ENCODE measurements around the gene CFAP68. TPM values are rescaled to one million over a fixed set of nuclear protein-coding genes. Genes with fewer than 3 reads are reported as not detected.

CFAP68 gene
- total and polyA plus RNA-seq, 10 of the 15 experiments (the other 5 are each of a cell fraction or from before 2014, with no cell fraction given) = 35.7 to 84.4 (median 64.1) TPM

DNA sequence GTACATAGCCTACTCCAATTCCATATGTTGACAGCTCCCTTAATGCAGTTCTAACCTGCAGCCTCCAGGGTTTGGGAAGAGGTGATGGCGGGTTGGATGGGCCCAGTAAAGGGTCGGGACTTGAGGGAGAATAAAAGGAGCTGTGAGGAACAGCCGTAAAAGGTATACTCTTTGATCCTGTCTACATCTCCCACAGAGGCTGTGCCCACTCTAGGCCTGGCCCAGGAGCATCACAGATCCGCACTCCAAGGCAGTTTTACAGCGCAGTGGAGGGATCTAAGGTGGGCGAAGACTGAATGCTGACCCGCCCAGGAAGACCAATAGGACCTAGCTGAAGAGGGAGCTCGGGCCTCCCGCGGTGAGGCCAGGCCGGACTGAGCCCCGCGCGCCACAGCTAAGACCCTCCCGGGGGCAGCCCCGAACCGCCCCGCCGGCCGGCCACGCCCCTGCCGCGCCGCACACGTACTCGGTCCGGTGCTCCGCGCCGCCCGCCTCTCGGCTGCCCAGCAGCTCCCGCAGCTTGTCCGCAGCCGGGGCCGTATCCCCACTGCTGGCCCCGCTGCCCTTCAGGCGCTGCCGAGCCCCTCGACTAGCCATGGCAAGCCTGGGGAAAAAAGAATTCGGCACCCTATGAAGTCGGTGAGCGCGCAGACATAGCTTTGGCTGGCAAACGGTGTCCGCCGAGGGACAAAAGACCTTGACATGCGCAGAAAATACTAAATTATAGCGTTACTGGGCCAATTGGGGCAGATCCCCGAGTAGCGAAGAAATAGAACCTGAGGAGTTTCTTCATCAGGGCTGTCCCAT lies 8.3 kb upstream of the CFAP68 start, which contains the start of gene ALG9 (continued):
- TF ChIP-seq KLF5 (IDR thresholded peaks at IDR 0.05; ENCODE audit: partially characterized antibody) = peak; percentile 62
- TF ChIP-seq BHLHE40 (IDR thresholded peaks at IDR 0.05; ENCODE audit: borderline replicate concordance in 1 of 2, low read depth in 2 of 2, low read length in 1 of 2) = peak in 1 of 2 experiments; percentile 76; a peak in 2 of 4 replicates
- TF ChIP-seq MYB (IDR thresholded peaks at IDR 0.05; ENCODE audit: borderline replicate concordance, low read depth, low read length) = no peak
- no peak for TF ChIP-seq CHD2 (IDR thresholded peaks at IDR 0.05; ENCODE audit: borderline replicate concordance, low read depth, low read length)
- TF ChIP-seq CBX3 (IDR thresholded peaks at IDR 0.05; ENCODE audit: borderline replicate concordance, low read depth) = no peak
- TF ChIP-seq ZNF24 (IDR thresholded peaks at IDR 0.05) = peak; percentile 72; the same call in 1 of the 2 replicates
- TF ChIP-seq HDAC6 (IDR thresholded peaks at IDR 0.05; ENCODE audit: unreplicated experiment) = no peak
- TF ChIP-seq, protein P1, sequence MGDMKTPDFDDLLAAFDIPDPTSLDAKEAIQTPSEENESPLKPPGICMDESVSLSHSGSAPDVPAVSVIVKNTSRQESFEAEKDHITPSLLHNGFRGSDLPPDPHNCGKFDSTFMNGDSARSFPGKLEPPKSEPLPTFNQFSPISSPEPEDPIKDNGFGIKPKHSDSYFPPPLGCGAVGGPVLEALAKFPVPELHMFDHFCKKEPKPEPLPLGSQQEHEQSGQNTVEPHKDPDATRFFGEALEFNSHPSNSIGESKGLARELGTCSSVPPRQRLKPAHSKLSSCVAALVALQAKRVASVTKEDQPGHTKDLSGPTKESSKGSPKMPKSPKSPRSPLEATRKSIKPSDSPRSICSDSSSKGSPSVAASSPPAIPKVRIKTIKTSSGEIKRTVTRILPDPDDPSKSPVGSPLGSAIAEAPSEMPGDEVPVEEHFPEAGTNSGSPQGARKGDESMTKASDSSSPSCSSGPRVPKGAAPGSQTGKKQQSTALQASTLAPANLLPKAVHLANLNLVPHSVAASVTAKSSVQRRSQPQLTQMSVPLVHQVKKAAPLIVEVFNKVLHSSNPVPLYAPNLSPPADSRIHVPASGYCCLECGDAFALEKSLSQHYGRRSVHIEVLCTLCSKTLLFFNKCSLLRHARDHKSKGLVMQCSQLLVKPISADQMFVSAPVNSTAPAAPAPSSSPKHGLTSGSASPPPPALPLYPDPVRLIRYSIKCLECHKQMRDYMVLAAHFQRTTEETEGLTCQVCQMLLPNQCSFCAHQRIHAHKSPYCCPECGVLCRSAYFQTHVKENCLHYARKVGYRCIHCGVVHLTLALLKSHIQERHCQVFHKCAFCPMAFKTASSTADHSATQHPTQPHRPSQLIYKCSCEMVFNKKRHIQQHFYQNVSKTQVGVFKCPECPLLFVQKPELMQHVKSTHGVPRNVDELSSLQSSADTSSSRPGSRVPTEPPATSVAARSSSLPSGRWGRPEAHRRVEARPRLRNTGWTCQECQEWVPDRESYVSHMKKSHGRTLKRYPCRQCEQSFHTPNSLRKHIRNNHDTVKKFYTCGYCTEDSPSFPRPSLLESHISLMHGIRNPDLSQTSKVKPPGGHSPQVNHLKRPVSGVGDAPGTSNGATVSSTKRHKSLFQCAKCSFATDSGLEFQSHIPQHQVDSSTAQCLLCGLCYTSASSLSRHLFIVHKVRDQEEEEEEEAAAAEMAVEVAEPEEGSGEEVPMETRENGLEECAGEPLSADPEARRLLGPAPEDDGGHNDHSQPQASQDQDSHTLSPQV (IDR thresholded peaks at IDR 0.05) = no peak
- no peak for TF ChIP-seq SUPT20H (IDR thresholded peaks at IDR 0.05; ENCODE audit: borderline replicate concordance, control insufficient read depth, low read depth, low read length)
- TF ChIP-seq, protein P2, sequence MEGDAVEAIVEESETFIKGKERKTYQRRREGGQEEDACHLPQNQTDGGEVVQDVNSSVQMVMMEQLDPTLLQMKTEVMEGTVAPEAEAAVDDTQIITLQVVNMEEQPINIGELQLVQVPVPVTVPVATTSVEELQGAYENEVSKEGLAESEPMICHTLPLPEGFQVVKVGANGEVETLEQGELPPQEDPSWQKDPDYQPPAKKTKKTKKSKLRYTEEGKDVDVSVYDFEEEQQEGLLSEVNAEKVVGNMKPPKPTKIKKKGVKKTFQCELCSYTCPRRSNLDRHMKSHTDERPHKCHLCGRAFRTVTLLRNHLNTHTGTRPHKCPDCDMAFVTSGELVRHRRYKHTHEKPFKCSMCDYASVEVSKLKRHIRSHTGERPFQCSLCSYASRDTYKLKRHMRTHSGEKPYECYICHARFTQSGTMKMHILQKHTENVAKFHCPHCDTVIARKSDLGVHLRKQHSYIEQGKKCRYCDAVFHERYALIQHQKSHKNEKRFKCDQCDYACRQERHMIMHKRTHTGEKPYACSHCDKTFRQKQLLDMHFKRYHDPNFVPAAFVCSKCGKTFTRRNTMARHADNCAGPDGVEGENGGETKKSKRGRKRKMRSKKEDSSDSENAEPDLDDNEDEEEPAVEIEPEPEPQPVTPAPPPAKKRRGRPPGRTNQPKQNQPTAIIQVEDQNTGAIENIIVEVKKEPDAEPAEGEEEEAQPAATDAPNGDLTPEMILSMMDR (IDR thresholded peaks at IDR 0.05 in 2 of 3, conservative IDR thresholded peaks at IDR 0.05 in 1 of 3; ENCODE audit: control insufficient read depth in 2 of 3, extremely low read depth in 1 of 3, insufficient read depth in 1 of 3, low read depth in 3 of 3, low read length in 3 of 3) = peak; percentile 3 to 32 (median 13); a peak in 3 of 6 replicates
- TF ChIP-seq NR2F1 (conservative IDR thresholded peaks at IDR 0.05) = peak; percentile 44; the same call in 1 of the 2 replicates
- peak; percentile 73; the same call in 1 of the 2 replicates for TF ChIP-seq SMARCA5 (IDR thresholded peaks at IDR 0.05)
- no peak for TF ChIP-seq RFX5 (IDR thresholded peaks at IDR 0.05; ENCODE audit: low read depth, low read length)
- TF ChIP-seq ATF7 (IDR thresholded peaks at IDR 0.05; ENCODE audit: low read depth) = no peak
- TF ChIP-seq SIN3A (IDR thresholded peaks at IDR 0.05; ENCODE audit: low read depth, low read length) = 0 out of 2 replicates have a peak, but pooled peaks have one; percentile 53
- TF ChIP-seq, protein P3, sequence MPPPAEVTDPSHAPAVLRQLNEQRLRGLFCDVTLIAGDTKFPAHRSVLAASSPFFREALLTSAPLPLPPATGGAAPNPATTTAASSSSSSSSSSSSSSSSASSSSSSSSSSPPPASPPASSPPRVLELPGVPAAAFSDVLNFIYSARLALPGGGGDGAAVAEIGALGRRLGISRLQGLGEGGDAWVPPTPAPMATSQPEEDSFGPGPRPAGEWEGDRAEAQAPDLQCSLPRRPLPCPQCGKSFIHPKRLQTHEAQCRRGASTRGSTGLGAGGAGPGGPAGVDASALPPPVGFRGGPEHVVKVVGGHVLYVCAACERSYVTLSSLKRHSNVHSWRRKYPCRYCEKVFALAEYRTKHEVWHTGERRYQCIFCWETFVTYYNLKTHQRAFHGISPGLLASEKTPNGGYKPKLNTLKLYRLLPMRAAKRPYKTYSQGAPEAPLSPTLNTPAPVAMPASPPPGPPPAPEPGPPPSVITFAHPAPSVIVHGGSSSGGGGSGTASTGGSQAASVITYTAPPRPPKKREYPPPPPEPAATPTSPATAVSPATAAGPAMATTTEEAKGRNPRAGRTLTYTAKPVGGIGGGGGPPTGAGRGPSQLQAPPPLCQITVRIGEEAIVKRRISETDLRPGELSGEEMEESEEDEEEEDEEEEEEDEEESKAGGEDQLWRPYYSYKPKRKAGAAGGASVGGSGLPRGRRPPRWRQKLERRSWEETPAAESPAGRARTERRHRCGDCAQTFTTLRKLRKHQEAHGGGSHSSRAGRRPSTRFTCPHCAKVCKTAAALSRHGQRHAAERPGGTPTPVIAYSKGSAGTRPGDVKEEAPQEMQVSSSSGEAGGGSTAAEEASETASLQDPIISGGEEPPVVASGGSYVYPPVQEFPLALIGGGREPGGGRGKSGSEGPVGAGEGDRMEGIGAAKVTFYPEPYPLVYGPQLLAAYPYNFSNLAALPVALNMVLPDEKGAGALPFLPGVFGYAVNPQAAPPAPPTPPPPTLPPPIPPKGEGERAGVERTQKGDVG (CRISPR knock-in tag; IDR thresholded peaks at IDR 0.05) = no peak
- peak; percentile 90 for TF ChIP-seq LARP7 (IDR thresholded peaks at IDR 0.05)
- no peak for TF ChIP-seq CHD1 (IDR thresholded peaks at IDR 0.05; ENCODE audit: low read depth, low read length)
- TF ChIP-seq EP300 (IDR thresholded peaks at IDR 0.05; ENCODE audit: borderline replicate concordance in 1 of 2, control insufficient read depth in 1 of 2, low read depth in 2 of 2, low read length in 2 of 2) = no peak
